Measurements from ENCODE around the gene DIABLO. TPM values are rescaled to one million over a fixed set of nuclear protein-coding genes. Genes with fewer than 3 reads are reported as not detected.
A peak's percentile ranks its signal among the peaks of the same experiment; 100 is the strongest.
"Not testable (repeated sequence)": the region's sequence is repeated elsewhere in the genome, so short reads cannot be mapped to it uniquely, and the experiment has no call there.

The DIABLO gene
- total and polyA plus RNA-seq, 2 donors (not counting 1 experiment from before 2014, with no cell fraction given): 59.6 to 60.6 TPM

DNA sequence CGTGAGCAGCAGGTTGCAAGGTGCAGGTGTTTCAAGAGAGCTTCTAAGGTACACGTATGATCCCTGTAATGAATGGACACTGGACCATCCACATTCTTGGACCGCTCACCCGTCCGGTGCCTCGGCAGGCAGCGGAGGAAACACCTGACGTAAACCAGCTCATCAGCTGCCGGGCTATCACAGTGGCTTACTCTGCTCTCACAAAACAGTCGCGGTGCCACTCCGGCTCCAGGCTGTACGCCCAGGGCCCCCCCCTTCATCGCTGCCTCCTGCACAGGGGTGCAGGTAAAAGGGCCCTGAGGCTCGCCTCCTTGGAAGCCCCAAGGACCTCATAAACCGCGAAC lies 40.0 kb upstream of the DIABLO start:
- Histone ChIP-seq H4K20me1 (ENCODE audit: control insufficient read depth, extremely low read depth, insufficient read depth, low read length) (no peaks in the 10 kb centered on the region), H3K9ac (ENCODE audit: insufficient read depth, low read length) (peak overlapping the region; percentile 71), H3K4me2 (ENCODE audit: extremely low read depth, insufficient read depth, low read length) (peak overlapping the region; percentile 86), H3K4me1 (ENCODE audit: control insufficient read depth, extremely low read depth, insufficient read depth, low read length) (peaks cover 2% of the 10 kb centered on the region), H3K27ac (ENCODE audit: insufficient read depth, low read length) (peak overlapping the region; percentile 62), H3K27me3 (ENCODE audit: control insufficient read depth, insufficient read depth, low read length) (no peaks in the 10 kb centered on the region), H3K79me2 (ENCODE audit: control insufficient read depth, insufficient read depth, low read length) (peaks cover 10% of the 10 kb centered on the region), H3K4me3 (replicated peaks in 1 of 4; ENCODE audit: control extremely low read depth in 1 of 4, insufficient read depth in 1 of 4, low read depth in 3 of 4, low read length in 4 of 4) (peak overlapping the region; percentile 70 to 99 (median 86)), H2AFZ (ENCODE audit: low read length) (peak overlapping the region; percentile 92), H3K36me3 (ENCODE audit: control insufficient read depth, insufficient read depth, low read length) (no peaks in the 10 kb centered on the region), H3K9me3 (ENCODE audit: control insufficient read depth, insufficient read depth, low read depth, low read length) (no peaks in the 10 kb centered on the region)
- no peak for TF ChIP-seq EZH2 (IDR thresholded peaks at IDR 0.05; ENCODE audit: low read length, missing control alignments)
- TF ChIP-seq, protein P1, sequence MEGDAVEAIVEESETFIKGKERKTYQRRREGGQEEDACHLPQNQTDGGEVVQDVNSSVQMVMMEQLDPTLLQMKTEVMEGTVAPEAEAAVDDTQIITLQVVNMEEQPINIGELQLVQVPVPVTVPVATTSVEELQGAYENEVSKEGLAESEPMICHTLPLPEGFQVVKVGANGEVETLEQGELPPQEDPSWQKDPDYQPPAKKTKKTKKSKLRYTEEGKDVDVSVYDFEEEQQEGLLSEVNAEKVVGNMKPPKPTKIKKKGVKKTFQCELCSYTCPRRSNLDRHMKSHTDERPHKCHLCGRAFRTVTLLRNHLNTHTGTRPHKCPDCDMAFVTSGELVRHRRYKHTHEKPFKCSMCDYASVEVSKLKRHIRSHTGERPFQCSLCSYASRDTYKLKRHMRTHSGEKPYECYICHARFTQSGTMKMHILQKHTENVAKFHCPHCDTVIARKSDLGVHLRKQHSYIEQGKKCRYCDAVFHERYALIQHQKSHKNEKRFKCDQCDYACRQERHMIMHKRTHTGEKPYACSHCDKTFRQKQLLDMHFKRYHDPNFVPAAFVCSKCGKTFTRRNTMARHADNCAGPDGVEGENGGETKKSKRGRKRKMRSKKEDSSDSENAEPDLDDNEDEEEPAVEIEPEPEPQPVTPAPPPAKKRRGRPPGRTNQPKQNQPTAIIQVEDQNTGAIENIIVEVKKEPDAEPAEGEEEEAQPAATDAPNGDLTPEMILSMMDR (conservative IDR thresholded peaks at IDR 0.05 in 1 of 2, IDR thresholded peaks at IDR 0.05 in 1 of 2; ENCODE audit: low read depth in 1 of 2, low read length in 2 of 2): no peak
- DNase-seq (ENCODE audit: low read depth in 2 of 2): peak in 1 of 2 donors; percentile 36

DNA sequence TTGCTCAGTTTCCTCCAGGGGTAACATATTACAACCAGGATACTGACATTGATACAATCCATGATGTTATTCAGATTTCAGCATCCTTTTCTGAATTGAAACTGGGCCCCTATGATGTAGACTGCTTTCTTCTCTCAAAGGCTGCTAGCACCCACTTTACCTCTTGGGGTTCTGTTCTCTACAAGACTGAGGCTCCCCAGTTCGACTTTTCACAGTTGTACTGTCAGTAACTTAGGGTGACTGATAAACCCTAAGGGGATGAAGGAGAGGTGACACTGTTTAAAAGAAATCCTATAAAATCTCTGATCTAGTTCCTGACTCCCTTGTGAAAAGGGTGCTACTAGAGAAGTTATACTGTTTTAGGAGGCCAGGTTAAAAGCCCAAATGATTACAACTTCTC lies 39.6 kb upstream of the DIABLO start:
- H4K20me1 ChIP-seq (ENCODE audit: control insufficient read depth, extremely low read depth, insufficient read depth, low read length): no peaks in the 10 kb centered on the region
- H3K36me3 ChIP-seq (ENCODE audit: control insufficient read depth, insufficient read depth, low read length): no peaks in the 10 kb centered on the region
- TF ChIP-seq, protein P1 (conservative IDR thresholded peaks at IDR 0.05 in 1 of 2, IDR thresholded peaks at IDR 0.05 in 1 of 2; ENCODE audit: low read depth in 1 of 2, low read length in 2 of 2): no peak
- TF ChIP-seq EZH2 (IDR thresholded peaks at IDR 0.05; ENCODE audit: low read length, missing control alignments): no peak
- H3K4me2 ChIP-seq (ENCODE audit: extremely low read depth, insufficient read depth, low read length): peak overlapping the region; percentile 86
- peak overlapping the region; percentile 92 for H2AFZ ChIP-seq (ENCODE audit: low read length)
- H3K9me3 ChIP-seq (ENCODE audit: control insufficient read depth, insufficient read depth, low read depth, low read length): no peaks in the 10 kb centered on the region
- no peak for DNase-seq (ENCODE audit: low read depth in 2 of 2)
- peaks cover 2% of the 10 kb centered on the region for H3K4me1 ChIP-seq (ENCODE audit: control insufficient read depth, extremely low read depth, insufficient read depth, low read length)
- peak overlapping the region; percentile 70 to 99 (median 86) for H3K4me3 ChIP-seq (replicated peaks in 1 of 4; ENCODE audit: control extremely low read depth in 1 of 4, insufficient read depth in 1 of 4, low read depth in 3 of 4, low read length in 4 of 4)
- H3K27me3 ChIP-seq (ENCODE audit: control insufficient read depth, insufficient read depth, low read length): no peaks in the 10 kb centered on the region
- peak overlapping the region; percentile 0 for H3K9ac ChIP-seq (ENCODE audit: insufficient read depth, low read length)
- peak overlapping the region; percentile 62 for H3K27ac ChIP-seq (ENCODE audit: insufficient read depth, low read length)
- H3K79me2 ChIP-seq (ENCODE audit: control insufficient read depth, insufficient read depth, low read length): peaks cover 10% of the 10 kb centered on the region

- H3K36me3 ChIP-seq (ENCODE audit: control insufficient read depth, insufficient read depth, low read length); H3K9ac ChIP-seq (ENCODE audit: insufficient read depth, low read length): not testable (repeated sequence)
Observed at GRCh38 chr12:122260735-122261134, 34.9 kb upstream of the DIABLO start.

DNA sequence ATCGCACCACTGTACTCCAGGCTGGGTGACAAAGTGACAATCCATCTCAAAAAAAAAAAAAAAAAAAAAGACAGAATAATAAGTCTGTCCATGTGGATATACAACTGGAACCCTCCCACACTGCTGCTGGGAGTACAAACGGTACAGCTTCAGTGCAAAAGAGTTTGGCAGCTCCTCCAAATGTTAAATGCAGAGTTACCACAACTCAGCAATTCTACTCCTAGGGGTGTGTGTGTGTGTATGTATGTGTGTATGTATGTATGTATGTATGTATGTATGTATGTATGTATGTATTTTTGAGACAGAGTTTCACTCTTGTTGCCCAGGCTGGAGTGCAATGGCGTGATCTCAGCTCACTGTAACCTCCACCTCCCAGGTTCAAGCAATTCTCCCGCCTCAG lies 33.1 kb upstream of the DIABLO start:
- not testable (repeated sequence) for H2AFZ ChIP-seq (ENCODE audit: low read length); H3K79me2 ChIP-seq (ENCODE audit: control insufficient read depth, insufficient read depth, low read length); H3K9me3 ChIP-seq (ENCODE audit: control insufficient read depth, insufficient read depth, low read depth, low read length); H3K36me3 ChIP-seq (ENCODE audit: control insufficient read depth, insufficient read depth, low read length); H3K4me1 ChIP-seq (ENCODE audit: control insufficient read depth, extremely low read depth, insufficient read depth, low read length); H3K9ac ChIP-seq (ENCODE audit: insufficient read depth, low read length); H3K27me3 ChIP-seq (ENCODE audit: control insufficient read depth, insufficient read depth, low read length); H3K4me3 ChIP-seq (replicated peaks in 1 of 4; ENCODE audit: control extremely low read depth in 1 of 4, insufficient read depth in 1 of 4, low read depth in 3 of 4, low read length in 4 of 4); DNase-seq (ENCODE audit: low read depth in 2 of 2); H4K20me1 ChIP-seq (ENCODE audit: control insufficient read depth, extremely low read depth, insufficient read depth, low read length); H3K4me2 ChIP-seq (ENCODE audit: extremely low read depth, insufficient read depth, low read length); H3K27ac ChIP-seq (ENCODE audit: insufficient read depth, low read length)

More at GRCh38 chr12:122260735-122261134, 34.9 kb upstream of the DIABLO start:
- not testable (repeated sequence) for H3K4me3 ChIP-seq (replicated peaks in 1 of 4; ENCODE audit: control extremely low read depth in 1 of 4, insufficient read depth in 1 of 4, low read depth in 3 of 4, low read length in 4 of 4); DNase-seq (ENCODE audit: low read depth in 2 of 2); H4K20me1 ChIP-seq (ENCODE audit: control insufficient read depth, extremely low read depth, insufficient read depth, low read length); H2AFZ ChIP-seq (ENCODE audit: low read length); H3K9me3 ChIP-seq (ENCODE audit: control insufficient read depth, insufficient read depth, low read depth, low read length); H3K27ac ChIP-seq (ENCODE audit: insufficient read depth, low read length); H3K27me3 ChIP-seq (ENCODE audit: control insufficient read depth, insufficient read depth, low read length); H3K4me2 ChIP-seq (ENCODE audit: extremely low read depth, insufficient read depth, low read length); H3K4me1 ChIP-seq (ENCODE audit: control insufficient read depth, extremely low read depth, insufficient read depth, low read length); H3K79me2 ChIP-seq (ENCODE audit: control insufficient read depth, insufficient read depth, low read length)

DNA sequence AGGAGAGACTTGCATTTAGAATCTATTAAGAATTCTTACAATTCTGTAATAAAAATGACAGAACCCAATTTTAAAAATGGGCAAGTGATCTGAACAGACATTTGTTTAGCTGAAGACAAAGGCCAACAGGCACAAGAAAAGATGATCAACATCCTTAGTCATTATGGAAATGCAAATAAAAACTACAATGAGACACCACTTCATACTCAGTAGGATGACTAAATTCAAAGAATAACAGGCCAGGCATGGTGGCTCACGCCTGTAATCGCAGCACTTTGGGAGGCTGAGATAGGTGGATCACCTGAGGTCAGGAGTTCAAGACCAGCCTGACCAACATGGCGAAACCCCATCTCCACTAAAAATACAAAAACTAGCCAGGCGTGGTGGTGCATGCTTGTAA lies 32.6 kb upstream of the DIABLO start:
- not testable (repeated sequence) for H3K79me2 ChIP-seq (ENCODE audit: control insufficient read depth, insufficient read depth, low read length); H3K4me3 ChIP-seq (replicated peaks in 1 of 4; ENCODE audit: control extremely low read depth in 1 of 4, insufficient read depth in 1 of 4, low read depth in 3 of 4, low read length in 4 of 4); DNase-seq (ENCODE audit: low read depth in 2 of 2); H3K4me2 ChIP-seq (ENCODE audit: extremely low read depth, insufficient read depth, low read length); H3K9ac ChIP-seq (ENCODE audit: insufficient read depth, low read length); H3K27ac ChIP-seq (ENCODE audit: insufficient read depth, low read length); H4K20me1 ChIP-seq (ENCODE audit: control insufficient read depth, extremely low read depth, insufficient read depth, low read length); H3K36me3 ChIP-seq (ENCODE audit: control insufficient read depth, insufficient read depth, low read length); H2AFZ ChIP-seq (ENCODE audit: low read length); H3K4me1 ChIP-seq (ENCODE audit: control insufficient read depth, extremely low read depth, insufficient read depth, low read length); H3K27me3 ChIP-seq (ENCODE audit: control insufficient read depth, insufficient read depth, low read length); H3K9me3 ChIP-seq (ENCODE audit: control insufficient read depth, insufficient read depth, low read depth, low read length)

Data from fibroblast of lung (primary cell).